ENCODE results near the gene WNT4.

DNA sequence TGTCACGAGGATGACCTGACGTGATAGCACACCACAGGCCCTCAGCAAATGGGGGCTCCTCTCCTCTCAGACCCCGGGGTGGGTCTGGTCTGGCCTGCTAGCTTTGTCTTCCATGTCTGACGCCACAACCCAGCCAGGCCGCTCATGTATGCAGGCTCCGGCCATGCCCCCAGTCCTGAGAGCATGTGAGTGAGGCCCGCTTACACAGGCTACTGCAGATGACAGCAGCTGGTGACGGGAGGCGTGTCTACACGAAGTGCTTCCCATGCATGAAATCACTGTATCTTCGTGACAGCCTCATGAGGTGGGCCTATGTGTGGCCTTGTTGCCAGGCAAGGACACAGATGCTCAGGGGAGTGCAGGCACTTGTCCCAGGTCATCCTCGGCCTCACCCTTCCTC, 16.4 kb downstream of the WNT4 start:
- no peak for TF ChIP-seq SUZ12 (IDR thresholded peaks at IDR 0.05; ENCODE audit: unreplicated experiment)
- no peak for TF ChIP-seq FOXM1 (IDR thresholded peaks at IDR 0.05; ENCODE audit: low read depth, low read length)
- TF ChIP-seq MXI1 (IDR thresholded peaks at IDR 0.05; ENCODE audit: low read depth, low read length), result no peak
- TF ChIP-seq ZNF274 (IDR thresholded peaks at IDR 0.05; ENCODE audit: insufficient read depth, insufficient read length), result no peak
- TF ChIP-seq ZSCAN29 (IDR thresholded peaks at IDR 0.05), result no peak
